Activated naive CD8-positive, alpha-beta T cell treated with anti-CD3 and anti-CD28 coated beads, Interleukin-2, amount 50 U/mL, for 16 hours (primary cell): ENCODE measurements around the gene CRB3.

ENCODE experiments used
- DNase-seq: peaks from one replicate; pipeline ENCODE4 v3.0.0-alpha.2; 2020; ENCODE audit warnings: low read depth, low spot score

The CRB3 gene

DNA sequence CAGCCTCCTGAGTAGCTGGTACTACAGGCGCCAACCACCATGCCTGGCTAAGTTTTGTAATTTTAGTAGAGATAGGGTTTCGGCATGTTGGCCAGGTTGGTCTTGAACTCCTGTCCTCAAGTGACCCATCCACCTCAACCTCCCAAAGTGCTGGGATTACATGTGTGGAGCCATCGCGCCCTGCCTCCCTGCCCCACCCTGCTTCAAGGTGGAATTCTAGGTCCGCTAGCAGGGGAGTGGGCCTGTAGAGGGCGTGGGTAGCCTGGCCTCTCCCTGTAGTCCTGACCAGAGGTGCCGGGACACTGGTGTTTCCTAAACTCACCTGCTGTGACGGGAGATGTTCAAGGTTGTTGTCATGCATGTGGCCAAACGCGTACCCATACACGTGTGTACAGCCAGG lies 30.9 kb upstream of the CRB3 start:
- no peak for DNase-seq

DNA sequence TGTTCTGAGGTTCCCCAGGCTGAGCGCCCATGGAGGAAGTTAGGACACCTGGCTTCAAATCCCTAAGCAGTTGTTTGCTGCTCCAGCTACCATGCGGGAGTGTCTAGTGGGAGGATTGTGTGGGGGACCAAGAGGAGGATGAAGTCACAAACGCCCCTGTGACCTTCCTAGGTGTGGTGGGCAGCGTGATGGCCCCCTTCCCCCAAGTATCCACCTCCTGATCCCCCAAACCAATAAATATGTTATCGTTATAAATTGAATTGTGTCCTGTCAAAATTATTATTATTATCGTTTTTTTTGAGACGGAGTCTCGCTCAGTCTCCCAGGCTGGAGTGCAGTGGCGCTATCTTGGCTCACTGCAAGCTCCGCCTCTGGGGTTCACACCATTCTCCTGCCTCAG lies 30.4 kb upstream of the CRB3 start, which contains the start of gene SLC25A41:
SLC25A41 (minus strand) TSS at position 101 of the 400 bp plus-strand sequence; CDS start at position 31, 70 bp downstream.
- DNase-seq = no peak

DNA sequence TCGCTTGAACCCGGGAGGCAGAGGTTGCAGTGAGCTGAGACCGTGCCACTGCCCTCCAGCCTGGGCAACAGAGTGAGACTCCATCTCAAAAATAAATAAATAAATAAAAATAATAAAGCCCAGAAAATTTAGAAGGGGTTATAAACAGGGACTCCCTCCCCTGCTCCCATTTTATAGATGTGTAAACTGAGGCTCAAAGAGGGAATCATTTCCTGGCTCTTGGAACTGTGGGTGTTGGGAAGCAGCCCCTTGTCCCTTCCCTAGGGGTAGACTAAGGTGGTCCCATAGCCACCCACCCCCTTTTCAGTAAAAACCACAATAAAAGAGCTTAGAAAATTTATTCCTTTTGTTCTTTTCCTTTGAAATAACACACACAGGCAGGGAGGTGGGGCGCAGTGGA lies 24.3 kb upstream of the CRB3 start:
- no peak for DNase-seq

DNA sequence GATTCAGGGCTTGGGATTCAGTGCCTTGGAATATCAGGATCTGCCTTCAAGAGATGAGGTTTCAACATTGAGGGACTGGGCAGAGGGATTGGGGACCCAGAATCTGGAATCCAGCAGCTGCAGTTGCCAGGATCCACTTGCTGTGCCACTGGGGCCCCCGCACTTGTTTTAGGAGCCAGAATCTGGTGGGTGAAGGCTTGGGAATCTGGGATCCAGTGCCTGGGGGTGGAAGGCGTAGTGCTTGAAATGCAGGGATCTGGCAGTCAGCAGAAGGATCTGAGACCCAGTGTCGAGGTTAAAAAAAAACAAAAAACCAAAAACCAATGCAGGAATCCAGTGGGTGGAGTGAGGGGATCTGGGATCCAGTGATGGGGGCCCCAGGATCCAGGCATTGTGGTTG lies 23.2 kb upstream of the CRB3 start:
- DNase-seq = no peak

DNA sequence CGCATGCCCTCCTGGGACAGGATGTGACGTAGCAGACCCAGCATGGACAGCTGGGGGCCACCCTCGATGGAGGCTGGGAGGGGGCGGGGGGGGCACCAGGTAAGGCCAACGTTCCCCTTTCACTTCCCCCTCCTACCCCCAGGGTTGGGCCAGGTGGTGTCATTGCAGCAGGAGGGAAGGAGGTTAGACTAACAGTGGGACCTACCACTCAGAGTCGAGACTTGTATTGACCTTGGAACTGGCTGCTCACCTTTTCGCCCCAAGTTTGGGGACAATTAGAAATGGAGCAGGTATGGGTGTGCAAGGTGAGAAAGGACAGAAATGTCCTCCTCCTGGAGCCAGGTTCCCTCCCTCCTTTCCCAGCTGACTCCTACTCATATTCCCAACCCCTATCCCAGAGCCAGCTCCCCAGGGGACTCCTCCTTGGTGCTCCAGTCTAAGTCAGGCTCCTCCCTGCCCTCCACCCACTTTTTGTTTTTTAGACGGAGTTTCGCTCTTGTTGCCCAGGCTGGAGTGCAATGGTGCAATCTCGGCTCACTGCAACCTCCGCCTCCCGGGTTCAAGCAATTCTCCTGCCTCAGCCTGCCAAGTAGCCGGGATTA lies 21.9 kb upstream of the CRB3 start:
- DNase-seq = no peak

DNA sequence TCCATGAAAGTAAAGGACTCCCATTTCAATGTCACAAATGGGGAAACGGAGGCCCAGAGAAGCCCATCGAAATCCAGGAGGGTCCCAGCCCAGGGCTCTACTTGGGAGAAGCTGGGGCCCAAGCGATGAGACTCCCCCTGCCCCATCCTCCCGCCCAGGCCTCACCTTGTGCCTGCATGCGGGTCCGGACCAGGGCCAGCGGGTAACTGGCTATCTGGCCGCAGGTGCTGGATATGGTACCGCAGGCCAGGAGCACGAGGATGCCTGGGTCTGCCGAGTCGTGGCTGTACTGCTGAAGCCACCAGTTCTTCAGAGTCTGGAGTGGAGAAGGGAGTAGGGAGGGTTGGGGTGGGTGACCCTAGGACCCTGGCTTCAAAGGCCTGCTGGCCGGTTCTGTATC lies 20.1 kb upstream of the CRB3 start:
- DNase-seq = no peak

DNA sequence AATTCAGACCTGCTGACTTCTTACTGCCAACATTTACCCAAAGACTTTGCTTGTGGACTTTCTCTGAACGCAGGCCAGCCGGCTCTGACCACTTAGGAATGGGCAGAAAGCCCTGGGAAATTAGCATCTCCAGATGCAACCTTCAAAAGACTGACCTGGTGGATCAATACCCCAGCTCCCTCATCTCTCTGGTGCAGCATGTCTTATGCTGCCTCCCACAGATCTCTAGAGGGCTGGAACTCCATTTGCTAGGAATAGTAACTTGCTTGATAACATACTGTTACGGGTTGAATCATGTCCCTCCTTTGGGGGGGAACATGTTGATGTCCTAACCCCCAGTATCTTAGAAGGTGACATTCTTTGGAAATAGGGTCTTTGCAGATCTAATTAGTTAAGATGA lies 17.6 kb upstream of the CRB3 start:
- no peak for DNase-seq

DNA sequence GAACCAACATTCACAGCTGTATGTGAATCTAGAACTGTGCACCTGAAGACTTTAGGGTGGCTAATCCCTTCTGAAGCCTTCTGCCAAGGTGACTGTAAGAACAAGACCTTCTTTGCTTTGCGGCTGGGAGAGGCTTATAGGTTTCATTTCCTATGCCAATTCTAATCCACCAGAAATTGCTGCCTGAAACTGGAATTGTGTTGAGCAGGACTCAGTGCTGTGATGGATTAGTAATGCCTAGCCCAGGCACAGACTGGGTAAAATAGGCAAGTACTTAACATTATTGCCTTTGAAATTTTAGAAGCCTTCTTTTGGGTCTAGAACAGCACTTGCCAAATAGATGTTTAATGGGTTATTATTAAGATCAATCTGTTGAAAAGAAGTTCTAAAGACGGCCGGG lies 16.0 kb upstream of the CRB3 start:
- DNase-seq = no peak

DNA sequence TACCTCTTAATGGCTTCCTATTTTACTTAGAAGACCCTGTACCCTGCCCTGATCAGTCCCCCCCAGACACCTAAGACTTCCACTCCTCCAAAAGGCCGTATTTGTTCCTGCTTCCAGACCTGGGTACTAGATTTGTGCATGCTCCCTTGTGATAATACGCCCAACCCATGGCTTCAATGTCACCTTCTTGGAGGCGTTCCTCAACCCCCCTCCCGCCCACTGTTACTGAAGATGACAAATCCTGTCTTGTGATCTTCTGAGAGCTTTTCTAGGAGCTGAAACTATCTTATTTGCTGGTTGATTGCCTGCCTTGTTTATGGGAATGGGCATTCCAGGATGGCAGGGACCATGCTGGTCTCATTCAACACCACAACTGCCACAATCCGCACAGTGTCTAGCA lies 13.9 kb upstream of the CRB3 start:
- no peak for DNase-seq

DNA sequence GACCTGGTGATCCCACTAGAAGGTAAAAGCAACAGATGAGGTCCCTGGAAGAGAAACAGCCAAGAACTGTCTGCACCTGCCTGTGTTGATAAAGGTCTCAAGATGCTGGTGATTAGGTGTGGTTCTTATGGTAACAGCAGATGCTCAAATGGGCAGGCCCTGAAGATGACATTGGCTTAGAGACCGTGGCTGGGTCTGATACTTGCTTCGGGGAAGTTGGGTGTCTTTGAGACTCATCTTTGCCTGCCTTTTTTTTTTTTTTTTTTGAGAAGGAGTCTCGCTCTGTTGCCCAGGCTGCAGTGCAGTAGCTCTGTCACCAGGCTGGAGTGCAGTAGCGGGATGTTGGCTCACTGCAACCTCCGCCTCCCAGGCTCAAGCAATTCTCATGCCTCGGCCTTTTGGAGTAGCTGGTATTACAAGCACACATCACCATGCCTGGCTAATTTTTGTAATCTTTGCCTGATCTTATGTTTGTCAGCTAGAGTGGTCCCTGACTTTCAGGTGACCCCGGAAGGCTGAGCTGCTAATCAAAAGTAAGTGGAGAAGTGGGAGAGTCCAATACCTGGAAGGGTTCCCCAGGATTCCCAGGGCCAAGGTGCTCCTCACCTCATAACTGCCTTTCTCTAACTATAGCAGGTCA lies 12.4 kb upstream of the CRB3 start:
- DNase-seq = no peak

DNA sequence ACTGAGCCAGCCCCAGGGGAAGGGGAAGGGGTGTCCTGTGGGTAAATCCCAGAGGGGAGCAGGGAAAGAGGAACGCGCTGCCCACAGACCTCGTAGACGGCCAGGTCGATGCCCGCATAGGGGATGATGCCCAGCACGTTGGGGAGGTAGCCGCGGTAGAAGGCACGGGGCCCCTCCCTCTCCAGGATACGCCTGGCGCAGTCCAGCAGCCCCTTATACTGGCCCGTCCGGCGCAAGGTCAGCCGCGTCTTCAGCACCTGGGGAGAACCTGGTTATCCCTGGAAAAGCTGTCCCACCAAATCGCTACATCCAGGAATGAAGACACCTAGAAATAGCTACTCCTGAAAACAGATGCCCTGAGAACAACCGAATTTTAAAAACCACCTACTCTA lies 11.9 kb upstream of the CRB3 start:
- no peak for DNase-seq

DNA sequence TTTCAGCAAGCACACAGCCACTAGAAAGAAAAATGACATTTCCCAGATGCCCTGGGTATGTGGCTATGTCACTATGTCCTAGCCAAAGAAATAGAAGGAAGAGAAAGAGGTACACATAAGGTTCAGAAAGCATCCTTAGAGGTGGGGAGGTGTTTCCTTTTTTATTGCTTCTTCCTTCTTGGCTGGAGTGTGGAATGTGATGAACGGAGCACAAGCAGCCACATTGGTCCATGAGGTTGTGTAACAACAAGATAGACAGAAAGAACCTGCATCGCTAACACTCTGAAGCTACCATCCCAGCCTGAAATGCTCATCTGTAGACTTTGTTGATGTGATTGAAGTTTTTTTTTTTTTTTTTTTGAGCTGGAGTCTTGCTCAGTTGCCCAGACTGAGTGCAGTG lies 11.2 kb upstream of the CRB3 start:
- DNase-seq = no peak

DNA sequence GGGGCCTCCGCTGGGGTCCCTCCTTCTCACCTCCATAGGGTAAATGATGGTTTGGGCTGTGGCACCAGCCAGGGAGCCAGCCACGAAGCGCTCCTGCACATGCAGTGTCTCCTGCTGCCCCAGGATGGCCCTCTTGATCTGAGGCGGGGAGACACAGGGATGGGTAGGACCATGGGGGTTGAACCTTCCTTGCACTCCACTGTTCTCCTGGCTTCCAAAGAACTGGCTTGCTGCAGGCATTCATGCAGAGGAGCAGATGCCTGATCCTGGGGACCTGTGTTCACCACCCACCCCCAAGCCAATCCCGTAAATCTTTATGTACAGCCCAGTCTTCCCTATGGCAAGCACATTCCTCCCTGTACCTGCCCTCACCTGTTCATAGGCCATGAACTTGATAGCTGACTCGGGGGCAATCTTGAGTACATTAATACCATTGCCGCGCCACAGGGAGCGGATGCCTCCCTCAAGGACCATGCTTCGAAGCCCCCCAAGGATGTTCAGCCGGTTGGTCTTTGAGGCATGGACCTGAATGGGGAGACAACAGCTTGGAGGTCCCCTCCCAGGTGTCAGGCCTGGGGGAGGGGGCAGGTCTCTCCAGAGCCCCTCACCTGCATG lies 10.0 kb upstream of the CRB3 start:
- no peak for DNase-seq

DNA sequence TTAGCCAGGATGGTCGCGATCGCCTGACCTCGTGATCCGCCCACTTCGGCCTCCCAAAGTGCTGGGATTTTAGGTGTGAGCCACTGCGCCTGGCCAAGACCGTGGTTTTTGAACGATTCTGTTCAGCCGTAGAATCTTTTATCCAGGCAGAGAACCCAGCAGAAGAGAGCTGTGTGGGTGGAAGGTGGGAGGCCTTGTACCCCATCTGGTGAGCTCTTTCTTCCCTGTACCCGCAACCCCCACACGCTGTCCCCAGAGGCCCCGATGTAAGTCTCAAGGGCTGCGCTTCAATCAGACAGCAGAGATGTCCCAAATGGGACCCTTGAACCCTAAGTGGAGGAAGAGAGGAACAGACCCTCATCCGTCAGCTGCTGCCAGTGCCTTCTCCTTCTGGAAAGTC lies 8.1 kb upstream of the CRB3 start:
- no peak for DNase-seq

DNA sequence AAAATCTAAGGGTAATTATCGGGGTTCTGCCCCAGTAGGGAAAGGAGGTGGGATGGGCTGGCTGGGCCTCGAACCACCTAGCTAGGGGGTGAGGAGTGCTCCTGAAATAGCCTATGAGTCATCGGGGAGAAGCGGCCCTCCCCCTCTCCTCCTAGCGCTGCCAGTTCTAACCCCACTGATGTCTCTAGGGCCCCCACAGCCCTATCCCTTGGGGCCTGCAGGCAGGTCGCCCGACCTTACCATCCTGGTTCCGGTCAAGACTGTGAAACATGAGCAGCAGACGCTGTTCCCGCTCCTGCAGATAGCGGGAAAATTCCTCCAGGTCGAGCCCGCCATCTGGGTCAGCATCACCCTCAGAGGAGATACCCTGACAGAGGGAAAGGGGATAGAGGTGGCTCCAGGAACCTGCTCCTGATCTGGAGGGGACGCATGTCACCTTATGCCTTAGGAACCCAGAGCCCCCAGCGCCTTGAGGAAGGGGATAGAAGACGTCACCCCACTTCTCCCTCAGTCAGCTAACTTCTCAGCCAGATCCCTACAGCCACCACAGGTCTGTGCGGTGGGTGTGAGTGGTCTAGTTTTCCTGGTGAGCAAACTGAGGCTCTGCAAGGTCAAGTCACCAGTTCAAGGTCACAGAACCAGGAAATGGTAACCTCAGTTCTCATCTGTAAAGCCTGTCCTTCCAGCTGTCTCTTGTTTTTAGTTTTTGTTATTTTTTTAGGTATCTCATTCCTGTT lies 5.9 kb upstream of the CRB3 start:
- no peak for DNase-seq

DNA sequence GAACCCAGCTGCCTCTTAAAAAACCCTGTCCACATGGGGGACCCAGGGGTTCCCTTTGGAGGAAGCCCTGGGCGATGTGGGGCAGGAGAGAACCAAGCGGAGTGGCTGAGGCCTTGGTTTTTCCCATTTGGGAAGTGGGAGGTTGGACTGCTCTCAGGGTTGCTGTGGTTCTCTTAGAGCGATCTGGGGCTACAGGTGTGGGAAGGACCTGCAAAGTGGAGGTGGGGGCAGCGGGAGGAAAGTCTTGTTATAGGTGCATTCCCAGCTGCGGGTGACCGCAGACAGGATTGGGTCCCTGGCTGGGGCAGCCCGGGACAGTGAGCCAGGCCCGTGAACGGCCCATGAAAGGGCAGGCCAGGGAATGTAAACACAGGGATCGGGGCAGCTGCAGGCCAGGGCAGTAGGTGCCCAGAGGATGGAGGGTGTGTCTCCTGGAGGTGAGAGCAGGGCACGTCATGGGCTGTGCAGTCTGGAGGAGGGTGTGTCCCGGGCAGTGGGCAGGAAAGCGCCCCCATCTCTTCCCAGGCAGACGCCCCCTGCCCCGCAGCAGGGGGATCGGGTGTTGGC lies 5.3 kb upstream of the CRB3 start:
- no peak for DNase-seq

DNA sequence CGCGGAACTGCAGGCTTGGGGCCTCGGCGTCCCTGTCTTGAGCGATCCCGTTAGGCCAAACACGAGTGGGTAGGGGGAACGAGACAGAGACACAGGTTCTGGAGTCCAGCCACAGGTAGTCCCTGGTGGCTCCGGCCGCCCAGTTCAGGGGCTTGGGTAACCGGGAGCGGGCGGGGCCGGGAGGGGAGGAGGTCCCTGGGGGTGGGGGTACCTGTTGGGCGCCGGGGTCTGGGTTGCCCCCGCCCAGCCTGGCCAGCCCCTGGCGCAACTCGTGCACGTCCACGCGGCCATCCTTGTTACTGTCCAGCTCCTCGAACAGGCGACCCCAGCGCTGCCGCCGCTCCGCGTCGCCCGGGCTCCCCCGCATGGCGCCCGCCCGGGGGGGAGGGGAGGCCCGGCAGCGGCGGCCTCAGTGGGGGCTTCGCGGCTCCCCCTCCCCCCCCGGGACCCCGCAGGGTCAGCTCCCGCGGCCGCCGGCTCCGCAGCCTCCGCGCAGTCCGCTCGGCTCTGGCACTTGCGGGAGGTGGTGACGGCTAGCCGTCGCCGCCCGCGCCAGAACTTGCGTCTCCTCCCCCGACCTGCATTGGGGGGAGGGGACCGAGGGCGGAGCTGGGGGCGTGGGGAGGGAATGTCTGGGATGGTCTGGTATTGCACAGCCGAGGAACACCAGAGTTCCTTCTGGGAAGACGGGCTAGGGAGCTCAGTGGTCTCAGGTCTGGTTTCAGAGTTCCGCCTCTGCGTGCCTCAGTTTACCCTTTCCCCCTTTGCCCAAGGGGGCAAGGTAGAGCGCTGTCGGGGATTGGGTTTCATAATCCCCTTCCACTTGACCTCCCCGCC lies 4.6 kb upstream of the CRB3 start, which contains the start of gene SLC25A23:
SLC25A23 (minus strand) TSS at position 531 of the 837 bp plus-strand sequence; CDS start at position 367, 164 bp downstream.
- DNase-seq = no peak

DNA sequence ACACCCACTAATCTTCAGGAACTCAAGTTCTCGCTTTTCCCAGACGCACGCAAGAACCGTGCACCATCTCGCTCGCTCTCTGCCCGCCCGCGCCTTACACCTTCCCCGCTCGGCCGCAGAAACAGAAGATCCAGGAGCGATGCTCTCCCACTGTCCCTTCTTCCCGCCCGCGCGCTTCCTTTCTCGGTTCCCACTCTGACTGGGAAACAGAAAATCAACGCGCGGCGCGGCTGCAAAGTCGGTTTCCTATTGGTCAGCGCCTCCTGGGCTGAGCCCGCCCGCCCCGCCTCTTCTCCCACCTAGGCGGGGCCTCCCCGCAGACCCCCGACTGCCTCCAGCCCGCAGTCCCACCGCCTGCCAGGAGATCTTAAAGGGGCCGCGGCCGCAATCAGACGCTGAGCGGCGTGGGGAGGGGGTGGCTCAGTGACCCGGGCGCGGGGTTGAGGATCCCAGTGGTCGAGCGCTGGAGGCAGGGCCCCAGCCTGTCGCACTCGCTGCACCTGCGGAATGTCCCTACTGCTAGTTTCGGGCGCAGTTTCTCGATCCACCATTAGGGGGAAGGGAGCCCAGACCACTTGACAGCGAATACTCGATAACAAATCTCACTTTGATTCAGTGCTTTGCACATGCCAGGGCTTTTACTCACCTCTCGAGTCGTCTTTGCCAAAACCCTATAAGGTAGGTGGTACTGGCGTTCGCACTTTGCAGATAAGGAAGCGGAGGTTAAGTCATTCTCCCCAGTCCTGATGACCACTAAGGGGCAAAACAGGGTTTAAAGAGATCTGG lies 3.8 kb upstream of the CRB3 start:
- DNase-seq = peak; percentile 95

DNA sequence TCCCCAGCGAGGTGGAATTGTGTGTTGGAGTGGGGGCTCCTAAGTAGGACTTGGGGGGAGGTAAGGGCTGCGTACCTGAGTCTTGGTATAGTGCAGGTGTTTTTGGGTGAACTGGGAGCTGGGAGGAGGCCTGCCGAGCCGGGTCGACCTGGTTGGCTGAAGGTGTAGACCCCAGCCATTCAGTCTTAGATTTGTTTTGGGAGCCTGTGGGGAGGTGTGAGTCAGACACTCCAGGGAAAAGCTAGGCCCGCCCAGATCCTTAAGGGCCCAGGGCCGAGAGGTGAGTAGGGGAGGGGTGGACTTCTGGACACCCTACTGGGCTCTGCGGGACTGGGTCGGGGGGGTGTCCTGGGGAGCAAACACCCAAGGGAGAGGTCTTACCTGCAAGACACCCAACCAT lies 935 bp downstream of the CRB3 start:
- no peak for DNase-seq

DNA sequence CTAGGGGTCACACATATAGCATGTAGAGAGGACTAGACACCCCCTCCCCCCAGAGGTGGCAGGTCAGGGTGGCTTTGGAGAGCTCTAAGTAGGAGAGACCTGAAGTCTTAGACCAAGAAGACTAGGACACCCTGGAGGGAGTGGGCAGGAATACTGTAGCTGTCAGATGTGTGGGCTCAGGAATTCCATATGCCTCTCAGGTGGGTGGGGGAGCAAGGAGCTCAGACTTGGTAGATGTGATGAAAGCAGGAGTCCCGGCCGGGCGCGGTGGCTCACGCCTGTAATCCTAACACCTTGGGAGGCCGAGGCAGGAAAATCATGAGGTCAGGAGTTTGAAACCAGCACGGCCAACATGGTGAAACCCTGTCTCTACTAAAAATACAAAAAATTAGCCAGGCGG lies 1.6 kb downstream of the CRB3 start:
- DNase-seq = no peak
